Bronchial epithelial cell (primary cell): ENCODE results near the gene FBXO31. TPM values are rescaled to one million over a fixed set of nuclear protein-coding genes. Genes with fewer than 3 reads are reported as not detected.

Experiments
- DNase-seq: peaks from one replicate; pipeline ENCODE4 v3.0.0-alpha.2; 2010; ENCODE audit warnings: low read depth
- FAIRE-seq: peaks from 2 replicates; lab custom pipeline; 2011; peaks lifted over from hg19 to GRCh38; lab: Jason Lieb, UNC
- H3K27me3 ChIP-seq: 2 replicates; pipeline ENCODE4 v1.5.1; 2011; ENCODE audit warnings: low read length; ENCODE audit not compliant: control insufficient read depth, insufficient read depth
- H3K36me3 ChIP-seq: 2 replicates; pipeline ENCODE4 v1.5.1; 2011; ENCODE audit warnings: low read length; ENCODE audit not compliant: control insufficient read depth, insufficient read depth
- H3K4me3 ChIP-seq: 2 replicates; pipeline ENCODE4 v1.5.1; 2011; ENCODE audit warnings: mild to moderate bottlenecking, low read depth, low read length, control low read depth
- CTCF ChIP-seq: IDR thresholded peaks from 2 replicates; pipeline ENCODE4 v1.5.1; 2011; ENCODE audit warnings: mild to moderate bottlenecking, moderate library complexity, low read length, control low read depth, inconsistent platforms; ENCODE audit not compliant: insufficient read depth, severe bottlenecking
- total RNA-seq: library from RNA; depleted of rRNA; stranded (reverse); fragments of >200 nt; gene quantifications from 2 replicates; pipeline ENCODE4 v1.2.1, GENCODE V29; 2014

FBXO31 gene
- total RNA-seq, 1 donor from 2014 or later, result 24.7 TPM

GRCh38 chr16:87286839-87287626, 96.5 kb downstream of the FBXO31 start:
- FAIRE-seq (no peak), DNase-seq (no peak)
- no peaks in the 10 kb centered on the region for H3K27me3 ChIP-seq
- no peak for TF ChIP-seq CTCF
- H3K4me3 ChIP-seq, result no peak overlapping the region
- H3K36me3 ChIP-seq, result no peaks in the 10 kb centered on the region

GRCh38 chr16:87284183-87284582, 99.4 kb downstream of the FBXO31 start:
- H3K27me3 ChIP-seq, result no peaks in the 10 kb centered on the region
- no peak for TF ChIP-seq CTCF
- H3K4me3 ChIP-seq, result no peak overlapping the region
- no peak for FAIRE-seq
- H3K36me3 ChIP-seq, result no peaks in the 10 kb centered on the region
- DNase-seq, result no peak

- H3K27me3 ChIP-seq, result peaks cover 4% of the 10 kb centered on the region
- H3K36me3 ChIP-seq, result no peaks in the 10 kb centered on the region
- DNase-seq (no peak), FAIRE-seq (no peak)
- no peak for TF ChIP-seq CTCF
- no peak overlapping the region for H3K4me3 ChIP-seq
Measured at GRCh38 chr16:87279094-87279658, 104.4 kb downstream of the FBXO31 start.

GRCh38 chr16:87278191-87279093, 105.1 kb downstream of the FBXO31 start:
- H3K4me3 ChIP-seq, result no peak overlapping the region
- DNase-seq (peak; percentile 51), FAIRE-seq (no peak)
- H3K27me3 ChIP-seq, result peaks cover 4% of the 10 kb centered on the region
- no peaks in the 10 kb centered on the region for H3K36me3 ChIP-seq
- TF ChIP-seq CTCF, result peak; percentile 90

Other genes with a start within 250 kb of the FBXO31 start
- gene C16orf95, start 66.4 kb downstream of the FBXO31 start, total RNA-seq, result 0.79 and 1.8 TPM in 2 replicates
- 75.8 and 166 TPM in 2 replicates for gene MAP1LC3B, start 8.6 kb upstream of the FBXO31 start, total RNA-seq
- gene ZCCHC14, start 109.2 kb upstream of the FBXO31 start, total RNA-seq, result 2.9 and 4.2 TPM in 2 replicates
- gene JPH3, start 218.7 kb upstream of the FBXO31 start, total RNA-seq, result not detected in 2 replicates